ENCODE results near the gene ENDOG.
"Not testable (repeated sequence)": the region's sequence is repeated elsewhere in the genome, so short reads cannot be mapped to it uniquely, and the experiment has no call there.

ENDOG gene

GRCh38 chr9:128787659-128788058 lies 30.6 kb upstream of the ENDOG start:
- peak; percentile 32 for DNase-seq (ENCODE audit: insufficient read length, low spot score)
- TF ChIP-seq POLR2A (IDR thresholded peaks at IDR 0.05; ENCODE audit: low read depth, low read length): no peak
- FAIRE-seq: no peak

- no peak for TF ChIP-seq POLR2A (IDR thresholded peaks at IDR 0.05; ENCODE audit: low read depth, low read length)
- DNase-seq (ENCODE audit: insufficient read length, low spot score): no peak
- no peak for FAIRE-seq
These were observed 29.9 kb upstream of the ENDOG start for GRCh38 chr9:128788445-128788844.

GRCh38 chr9:128790536-128790935 lies 27.8 kb upstream of the ENDOG start:
- no peak for TF ChIP-seq POLR2A (IDR thresholded peaks at IDR 0.05; ENCODE audit: low read depth, low read length)
- DNase-seq (ENCODE audit: insufficient read length, low spot score): no peak
- FAIRE-seq: no peak

- DNase-seq (ENCODE audit: insufficient read length, low spot score) (no peak), FAIRE-seq (no peak)
- TF ChIP-seq POLR2A (IDR thresholded peaks at IDR 0.05; ENCODE audit: low read depth, low read length): no peak
These were observed 26.2 kb upstream of the ENDOG start for GRCh38 chr9:128792134-128792533.

- FAIRE-seq: no peak
- TF ChIP-seq POLR2A (IDR thresholded peaks at IDR 0.05; ENCODE audit: low read depth, low read length): no peak
- DNase-seq (ENCODE audit: insufficient read length, low spot score): no peak
These were observed 25.2 kb upstream of the ENDOG start for GRCh38 chr9:128792978-128793686.

GRCh38 chr9:128794961-128795360 lies 23.3 kb upstream of the ENDOG start:
- not testable (repeated sequence) for FAIRE-seq; DNase-seq (ENCODE audit: insufficient read length, low spot score)

GRCh38 chr9:128798896-128799295 lies 19.4 kb upstream of the ENDOG start:
- FAIRE-seq (no peak), DNase-seq (ENCODE audit: insufficient read length, low spot score) (no peak)
- TF ChIP-seq POLR2A (IDR thresholded peaks at IDR 0.05; ENCODE audit: low read depth, low read length): no peak

- DNase-seq (ENCODE audit: insufficient read length, low spot score) (no peak), FAIRE-seq (no peak)
- TF ChIP-seq POLR2A (IDR thresholded peaks at IDR 0.05; ENCODE audit: low read depth, low read length): no peak
These were observed 18.2 kb upstream of the ENDOG start for GRCh38 chr9:128800061-128800460.

GRCh38 chr9:128802482-128802881 lies 15.8 kb upstream of the ENDOG start:
- TF ChIP-seq POLR2A (IDR thresholded peaks at IDR 0.05; ENCODE audit: low read depth, low read length): no peak
- FAIRE-seq (no peak), DNase-seq (ENCODE audit: insufficient read length, low spot score) (no peak)

- no peak for TF ChIP-seq POLR2A (IDR thresholded peaks at IDR 0.05; ENCODE audit: low read depth, low read length)
- DNase-seq (ENCODE audit: insufficient read length, low spot score) (no peak), FAIRE-seq (no peak)
These were observed 12.6 kb upstream of the ENDOG start for GRCh38 chr9:128805661-128806060.

GRCh38 chr9:128807827-128808226 lies 10.5 kb upstream of the ENDOG start:
- FAIRE-seq: no peak
- no peak for DNase-seq (ENCODE audit: insufficient read length, low spot score)
- no peak for TF ChIP-seq POLR2A (IDR thresholded peaks at IDR 0.05; ENCODE audit: low read depth, low read length)

GRCh38 chr9:128808543-128808942 lies 9.8 kb upstream of the ENDOG start:
- no peak for FAIRE-seq
- DNase-seq (ENCODE audit: insufficient read length, low spot score): no peak
- TF ChIP-seq POLR2A (IDR thresholded peaks at IDR 0.05; ENCODE audit: low read depth, low read length): no peak

GRCh38 chr9:128809036-128809599 lies 9.2 kb upstream of the ENDOG start:
- FAIRE-seq (no peak), DNase-seq (ENCODE audit: insufficient read length, low spot score) (no peak)
- no peak for TF ChIP-seq POLR2A (IDR thresholded peaks at IDR 0.05; ENCODE audit: low read depth, low read length)

- DNase-seq (ENCODE audit: insufficient read length, low spot score) (no peak), FAIRE-seq (no peak)
- TF ChIP-seq POLR2A (IDR thresholded peaks at IDR 0.05; ENCODE audit: low read depth, low read length): no peak
These were observed 8.5 kb upstream of the ENDOG start for GRCh38 chr9:128809831-128810230.

- FAIRE-seq (no peak), DNase-seq (ENCODE audit: insufficient read length, low spot score) (no peak)
- TF ChIP-seq POLR2A (IDR thresholded peaks at IDR 0.05; ENCODE audit: low read depth, low read length): no peak
These were observed 7.4 kb upstream of the ENDOG start for GRCh38 chr9:128810873-128811272.

Data from H54 (cell line).